Measurements from ENCODE around the gene MBP. TPM values are rescaled to one million over a fixed set of nuclear protein-coding genes. Genes with fewer than 3 reads are reported as not detected.

Gene MBP
- polyA plus RNA-seq, 1 donor from 2014 or later, result 3.3 TPM

DNA sequence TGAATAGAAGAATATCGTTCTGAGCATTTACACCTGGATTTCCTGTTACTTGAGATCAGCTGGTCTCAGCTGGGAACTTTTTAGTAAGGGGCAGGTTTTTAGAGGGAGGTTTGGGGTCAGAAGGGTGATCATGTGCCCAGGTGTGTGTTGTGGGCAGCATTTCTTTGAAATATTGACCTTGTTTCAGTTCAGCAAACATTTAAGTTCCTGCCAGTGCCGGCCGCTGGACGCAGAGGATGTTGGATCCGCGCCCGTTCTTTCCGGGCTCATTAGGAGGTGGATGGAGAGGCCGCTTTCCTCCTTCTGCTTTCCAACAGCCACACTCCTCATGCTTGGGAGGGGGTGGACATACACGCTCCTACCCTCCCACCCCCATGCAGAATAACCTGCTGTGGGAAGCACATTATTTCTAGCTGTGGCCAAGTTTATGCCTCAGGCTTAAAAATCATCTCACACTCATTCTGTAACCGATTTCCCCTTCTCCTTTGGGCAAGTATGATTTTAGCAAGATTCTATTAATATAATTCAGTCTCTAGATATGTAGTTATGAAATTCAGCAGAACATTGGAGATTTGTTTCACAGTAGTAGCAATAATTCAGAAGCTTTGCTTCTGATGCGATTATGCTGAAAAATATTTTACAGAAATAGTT, 178.9 kb downstream of the MBP start:
- Histone ChIP-seq H3K27me3 (ENCODE audit: insufficient read depth, low read depth, low read length) (no peaks in the 10 kb centered on the region), H3K4me3 (ENCODE audit: low read length) (no peak overlapping the region), H3K9me2 (ENCODE audit: insufficient read depth, low read length) (no peaks in the 10 kb centered on the region), H4K20me1 (ENCODE audit: insufficient read depth) (no peaks in the 10 kb centered on the region), H3K9ac (ENCODE audit: low read length) (no peak overlapping the region), H3K27ac (ENCODE audit: low read length) (no peak overlapping the region), H3K4me2 (ENCODE audit: low read length) (no peak overlapping the region), H3K36me3 (ENCODE audit: insufficient read depth, low read length) (peaks cover 5% of the 10 kb centered on the region), H3K9me3 (ENCODE audit: low read length) (no peaks in the 10 kb centered on the region), H2AFZ (ENCODE audit: low read depth, low read length) (no peak overlapping the region), H3F3A (ENCODE audit: insufficient read depth, low read length, poor library complexity, severe bottlenecking) (no peaks in the 10 kb centered on the region), H3K79me2 (replicated peaks; ENCODE audit: insufficient read depth, low read length) (no peaks in the 10 kb centered on the region)
- TF ChIP-seq RAD21 (conservative IDR thresholded peaks at IDR 0.05) (no peak), SMC3 (conservative IDR thresholded peaks at IDR 0.05; ENCODE audit: poor library complexity) (no peak), POLR2AphosphoS5 (IDR thresholded peaks at IDR 0.05) (no peak), MXI1 (conservative IDR thresholded peaks at IDR 0.05; ENCODE audit: poor library complexity, severe bottlenecking) (no peak), TAF1 (IDR thresholded peaks at IDR 0.05; ENCODE audit: low read depth) (no peak), EZH2 (IDR thresholded peaks at IDR 0.05; ENCODE audit: borderline replicate concordance, insufficient read depth, low read length, poor library complexity, severe bottlenecking) (no peak), EP300 (conservative IDR thresholded peaks at IDR 0.05; ENCODE audit: poor library complexity, severe bottlenecking) (no peak)
- TF ChIP-seq, protein P1, sequence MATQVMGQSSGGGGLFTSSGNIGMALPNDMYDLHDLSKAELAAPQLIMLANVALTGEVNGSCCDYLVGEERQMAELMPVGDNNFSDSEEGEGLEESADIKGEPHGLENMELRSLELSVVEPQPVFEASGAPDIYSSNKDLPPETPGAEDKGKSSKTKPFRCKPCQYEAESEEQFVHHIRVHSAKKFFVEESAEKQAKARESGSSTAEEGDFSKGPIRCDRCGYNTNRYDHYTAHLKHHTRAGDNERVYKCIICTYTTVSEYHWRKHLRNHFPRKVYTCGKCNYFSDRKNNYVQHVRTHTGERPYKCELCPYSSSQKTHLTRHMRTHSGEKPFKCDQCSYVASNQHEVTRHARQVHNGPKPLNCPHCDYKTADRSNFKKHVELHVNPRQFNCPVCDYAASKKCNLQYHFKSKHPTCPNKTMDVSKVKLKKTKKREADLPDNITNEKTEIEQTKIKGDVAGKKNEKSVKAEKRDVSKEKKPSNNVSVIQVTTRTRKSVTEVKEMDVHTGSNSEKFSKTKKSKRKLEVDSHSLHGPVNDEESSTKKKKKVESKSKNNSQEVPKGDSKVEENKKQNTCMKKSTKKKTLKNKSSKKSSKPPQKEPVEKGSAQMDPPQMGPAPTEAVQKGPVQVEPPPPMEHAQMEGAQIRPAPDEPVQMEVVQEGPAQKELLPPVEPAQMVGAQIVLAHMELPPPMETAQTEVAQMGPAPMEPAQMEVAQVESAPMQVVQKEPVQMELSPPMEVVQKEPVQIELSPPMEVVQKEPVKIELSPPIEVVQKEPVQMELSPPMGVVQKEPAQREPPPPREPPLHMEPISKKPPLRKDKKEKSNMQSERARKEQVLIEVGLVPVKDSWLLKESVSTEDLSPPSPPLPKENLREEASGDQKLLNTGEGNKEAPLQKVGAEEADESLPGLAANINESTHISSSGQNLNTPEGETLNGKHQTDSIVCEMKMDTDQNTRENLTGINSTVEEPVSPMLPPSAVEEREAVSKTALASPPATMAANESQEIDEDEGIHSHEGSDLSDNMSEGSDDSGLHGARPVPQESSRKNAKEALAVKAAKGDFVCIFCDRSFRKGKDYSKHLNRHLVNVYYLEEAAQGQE (IDR thresholded peaks at IDR 0.05; ENCODE audit: borderline replicate concordance), result no peak
- TF ChIP-seq, protein P2, sequence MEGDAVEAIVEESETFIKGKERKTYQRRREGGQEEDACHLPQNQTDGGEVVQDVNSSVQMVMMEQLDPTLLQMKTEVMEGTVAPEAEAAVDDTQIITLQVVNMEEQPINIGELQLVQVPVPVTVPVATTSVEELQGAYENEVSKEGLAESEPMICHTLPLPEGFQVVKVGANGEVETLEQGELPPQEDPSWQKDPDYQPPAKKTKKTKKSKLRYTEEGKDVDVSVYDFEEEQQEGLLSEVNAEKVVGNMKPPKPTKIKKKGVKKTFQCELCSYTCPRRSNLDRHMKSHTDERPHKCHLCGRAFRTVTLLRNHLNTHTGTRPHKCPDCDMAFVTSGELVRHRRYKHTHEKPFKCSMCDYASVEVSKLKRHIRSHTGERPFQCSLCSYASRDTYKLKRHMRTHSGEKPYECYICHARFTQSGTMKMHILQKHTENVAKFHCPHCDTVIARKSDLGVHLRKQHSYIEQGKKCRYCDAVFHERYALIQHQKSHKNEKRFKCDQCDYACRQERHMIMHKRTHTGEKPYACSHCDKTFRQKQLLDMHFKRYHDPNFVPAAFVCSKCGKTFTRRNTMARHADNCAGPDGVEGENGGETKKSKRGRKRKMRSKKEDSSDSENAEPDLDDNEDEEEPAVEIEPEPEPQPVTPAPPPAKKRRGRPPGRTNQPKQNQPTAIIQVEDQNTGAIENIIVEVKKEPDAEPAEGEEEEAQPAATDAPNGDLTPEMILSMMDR (IDR thresholded peaks at IDR 0.05; ENCODE audit: poor library complexity, severe bottlenecking), result no peak

DNA sequence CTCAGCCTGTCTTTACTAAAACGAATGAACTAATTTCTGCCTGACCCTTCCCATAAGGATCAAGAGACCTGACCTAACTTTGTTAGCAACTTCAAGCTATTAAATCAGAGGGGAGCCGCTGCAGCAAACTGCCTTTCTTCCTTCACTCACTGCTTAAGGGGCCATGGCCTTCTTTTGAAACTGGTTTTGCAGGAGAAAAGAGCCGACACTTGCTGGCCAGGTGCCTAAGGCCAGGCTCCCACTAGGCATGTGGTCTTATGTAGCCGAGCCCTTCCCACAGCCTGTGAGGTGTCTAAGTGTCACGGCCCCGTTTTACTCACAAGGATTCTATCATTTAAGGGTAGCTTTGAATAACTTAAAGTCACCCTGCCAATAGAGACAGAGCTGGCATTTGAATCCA, 179.4 kb downstream of the MBP start:
- H3K4me3 ChIP-seq (ENCODE audit: low read length), result no peak overlapping the region
- no peaks in the 10 kb centered on the region for H3K9me2 ChIP-seq (ENCODE audit: insufficient read depth, low read length)
- peaks cover 5% of the 10 kb centered on the region for H3K36me3 ChIP-seq (ENCODE audit: insufficient read depth, low read length)
- no peaks in the 10 kb centered on the region for H3K79me2 ChIP-seq (replicated peaks; ENCODE audit: insufficient read depth, low read length)
- H4K20me1 ChIP-seq (ENCODE audit: insufficient read depth), result no peaks in the 10 kb centered on the region
- no peaks in the 10 kb centered on the region for H3K9me3 ChIP-seq (ENCODE audit: low read length)
- H3K4me2 ChIP-seq (ENCODE audit: low read length), result no peak overlapping the region
- H3K27me3 ChIP-seq (ENCODE audit: insufficient read depth, low read depth, low read length), result no peaks in the 10 kb centered on the region
- H2AFZ ChIP-seq (ENCODE audit: low read depth, low read length), result no peak overlapping the region
- TF ChIP-seq TAF1 (IDR thresholded peaks at IDR 0.05; ENCODE audit: low read depth) (no peak), EP300 (conservative IDR thresholded peaks at IDR 0.05; ENCODE audit: poor library complexity, severe bottlenecking) (no peak), SMC3 (conservative IDR thresholded peaks at IDR 0.05; ENCODE audit: poor library complexity) (no peak), EZH2 (IDR thresholded peaks at IDR 0.05; ENCODE audit: borderline replicate concordance, insufficient read depth, low read length, poor library complexity, severe bottlenecking) (no peak), POLR2AphosphoS5 (IDR thresholded peaks at IDR 0.05) (no peak), MXI1 (conservative IDR thresholded peaks at IDR 0.05; ENCODE audit: poor library complexity, severe bottlenecking) (no peak), RAD21 (conservative IDR thresholded peaks at IDR 0.05) (no peak)
- TF ChIP-seq, protein P2 (IDR thresholded peaks at IDR 0.05; ENCODE audit: poor library complexity, severe bottlenecking), result no peak
- TF ChIP-seq, protein P1 (IDR thresholded peaks at IDR 0.05; ENCODE audit: borderline replicate concordance), result no peak
- H3F3A ChIP-seq (ENCODE audit: insufficient read depth, low read length, poor library complexity, severe bottlenecking), result no peaks in the 10 kb centered on the region
- no peak overlapping the region for H3K27ac ChIP-seq (ENCODE audit: low read length)
- no peak overlapping the region for H3K9ac ChIP-seq (ENCODE audit: low read length)

Measured in neural cell (in vitro differentiated cells).